HPDE6-E6E7 (cell line): ENCODE measurements around the gene KAZN.

Experiments
- DNase-seq: peaks from one replicate; pipeline ENCODE4 v3.0.0; 2011; ENCODE audit warnings: missing footprints; ENCODE audit errors: extremely low spot score

The KAZN gene

DNA sequence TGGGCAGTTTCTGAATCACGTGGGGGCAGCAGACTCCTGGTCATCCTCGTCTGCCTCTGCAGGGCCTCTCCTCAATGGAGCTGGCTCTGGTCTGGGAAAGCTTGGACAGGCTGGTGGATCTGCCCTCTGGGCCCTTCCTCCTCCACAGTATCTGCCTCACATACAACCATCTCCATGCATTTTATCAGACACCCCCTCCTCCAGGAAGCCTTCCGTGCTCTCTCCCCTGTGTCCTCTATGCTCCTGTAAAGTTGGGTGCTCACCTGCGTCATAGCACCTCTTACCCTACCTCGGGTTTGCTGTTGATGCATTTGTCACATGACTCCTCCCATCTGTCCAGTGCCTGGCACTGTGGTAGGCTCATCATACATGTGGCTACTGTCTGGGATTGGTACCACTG, 459.3 kb downstream of the KAZN start:
- no peak for DNase-seq

DNA sequence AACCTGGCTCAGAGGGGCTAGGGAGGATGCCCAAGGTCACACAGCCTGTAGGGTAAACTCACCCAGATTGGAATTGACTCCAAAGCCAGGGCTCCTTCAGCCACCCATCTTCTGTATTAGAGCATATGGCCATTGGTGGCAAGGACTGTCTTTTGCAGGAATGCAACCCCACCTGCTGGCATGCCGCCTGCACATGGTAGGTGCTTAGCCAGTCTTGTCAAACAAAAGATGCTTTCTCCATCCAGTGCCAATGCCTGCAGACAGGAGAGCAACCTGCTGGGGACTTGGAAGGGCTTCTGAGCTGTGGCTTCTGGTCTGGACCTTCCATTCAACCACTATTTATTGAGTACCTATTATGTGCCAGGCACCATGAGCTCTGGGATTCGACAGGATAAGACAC, 459.8 kb downstream of the KAZN start:
- DNase-seq: no peak

DNA sequence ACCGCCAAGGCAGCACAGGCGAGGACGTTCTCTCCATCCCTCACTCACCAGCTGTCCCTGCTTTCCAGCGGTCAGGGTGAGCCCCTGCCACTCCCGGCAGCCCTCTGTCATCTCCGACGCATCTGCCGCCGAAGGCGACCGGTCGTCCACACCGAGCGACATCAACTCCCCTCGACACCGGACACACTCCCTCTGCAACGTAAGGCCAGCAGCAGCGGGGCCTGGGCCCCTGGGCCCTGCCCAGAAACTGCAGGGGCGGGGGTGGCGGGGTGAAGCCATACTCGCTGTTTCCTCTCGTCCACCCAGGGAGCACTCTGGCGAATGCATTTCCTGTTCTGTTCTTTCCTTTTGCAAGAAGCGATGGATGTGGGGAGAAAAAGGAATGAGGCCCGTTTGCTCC, 461.6 kb downstream of the KAZN start:
- no peak for DNase-seq

DNA sequence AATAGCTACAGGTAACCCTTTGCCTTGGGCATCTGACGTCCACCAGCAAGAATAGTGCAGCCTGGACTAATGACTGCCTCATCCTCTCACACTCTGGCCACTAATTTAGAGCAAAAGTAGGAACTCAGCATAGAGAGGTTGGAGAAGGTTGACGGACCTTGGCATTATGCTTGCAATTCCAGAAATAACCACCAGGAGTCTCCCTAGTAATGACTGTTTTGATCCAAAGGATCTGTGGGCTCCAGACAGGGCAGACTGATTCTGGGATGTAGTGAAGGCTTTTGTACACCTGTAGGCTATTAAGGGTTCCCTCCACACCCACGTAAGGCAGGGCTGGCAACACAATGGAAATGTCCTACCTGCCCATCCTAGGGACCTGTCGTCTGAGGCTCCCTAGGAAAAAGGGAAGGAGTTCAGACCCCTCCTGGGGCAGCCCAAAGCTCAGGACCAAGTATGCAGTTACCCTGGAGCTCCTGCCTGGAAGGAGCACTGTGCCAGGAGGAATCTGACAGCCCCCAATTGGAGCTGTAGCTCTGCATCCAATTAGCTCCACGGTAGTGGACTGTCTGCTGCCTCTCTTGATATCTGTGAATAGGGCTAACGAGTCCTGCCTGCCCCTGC, 464.1 kb downstream of the KAZN start:
- no peak for DNase-seq

DNA sequence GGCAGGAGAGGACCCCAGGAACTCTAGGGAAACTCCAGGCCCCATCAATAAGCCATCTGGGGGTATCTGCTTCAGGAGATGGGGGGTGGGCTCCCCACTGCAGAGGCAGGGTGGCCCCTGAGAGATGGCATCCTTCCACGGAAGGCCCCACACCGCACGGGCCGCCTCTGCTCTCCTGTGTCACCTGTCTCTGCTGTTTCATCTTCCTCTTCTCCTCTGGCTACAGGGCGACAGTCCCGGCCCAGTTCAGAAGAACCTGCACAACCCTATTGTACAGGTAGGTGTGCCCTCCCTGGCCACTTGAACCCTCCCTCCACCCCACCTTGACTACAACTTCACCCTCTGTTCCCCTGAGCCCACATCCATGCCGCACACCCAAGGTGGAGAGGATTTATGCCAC, 464.9 kb downstream of the KAZN start:
- no peak for DNase-seq

DNA sequence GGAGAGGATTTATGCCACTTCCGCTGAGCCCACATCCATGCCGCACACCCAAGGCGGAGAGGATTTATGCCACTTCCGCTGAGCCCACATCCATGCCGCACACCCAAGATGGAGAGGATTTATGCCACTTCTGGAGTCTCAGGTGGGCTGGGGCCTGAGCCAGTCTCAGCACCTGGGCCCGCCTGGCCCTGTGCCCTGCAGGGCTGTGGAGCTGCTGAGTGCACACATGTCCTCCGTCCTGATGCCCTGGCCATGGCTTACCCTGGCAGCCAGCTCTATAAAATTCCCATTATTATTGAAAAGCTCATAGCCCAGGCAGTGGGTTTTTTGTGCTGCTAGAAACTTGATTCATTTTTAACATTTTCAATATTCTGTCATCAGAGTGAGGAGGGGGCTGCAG, 465.3 kb downstream of the KAZN start:
- DNase-seq: no peak

DNA sequence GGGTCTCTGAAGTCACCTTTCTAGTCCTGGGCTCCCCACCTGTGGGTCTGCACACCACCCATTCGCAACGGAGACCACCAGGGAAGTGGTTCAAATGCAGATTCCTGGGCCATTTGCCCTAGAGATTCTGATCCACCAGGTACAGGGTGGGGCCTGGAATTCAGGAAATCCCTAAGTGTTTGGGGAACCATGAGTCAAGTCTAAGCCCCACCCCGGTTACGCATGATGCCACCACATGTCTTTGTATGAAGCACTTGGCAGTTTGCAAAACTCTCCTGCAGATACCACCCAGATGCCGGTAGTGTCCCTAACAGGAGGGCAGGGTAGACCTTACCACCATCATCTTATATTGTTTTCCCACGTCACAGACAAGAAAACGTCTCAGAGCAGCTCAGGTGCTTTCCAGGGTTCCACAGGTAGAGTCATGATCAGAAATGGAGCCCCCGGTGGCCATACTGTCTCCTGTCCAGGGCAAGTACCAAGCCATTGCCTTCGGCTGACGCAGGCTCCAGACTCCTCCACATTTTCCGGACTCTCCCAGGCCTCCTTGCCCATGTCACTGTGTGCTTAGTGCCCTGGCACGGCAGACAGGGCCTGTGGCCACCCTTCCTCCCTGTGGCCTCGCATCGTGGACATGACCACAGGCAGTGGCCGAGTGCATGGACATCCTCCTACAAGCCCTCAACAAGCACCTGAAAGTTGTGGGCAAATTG, 465.9 kb downstream of the KAZN start:
- no peak for DNase-seq

DNA sequence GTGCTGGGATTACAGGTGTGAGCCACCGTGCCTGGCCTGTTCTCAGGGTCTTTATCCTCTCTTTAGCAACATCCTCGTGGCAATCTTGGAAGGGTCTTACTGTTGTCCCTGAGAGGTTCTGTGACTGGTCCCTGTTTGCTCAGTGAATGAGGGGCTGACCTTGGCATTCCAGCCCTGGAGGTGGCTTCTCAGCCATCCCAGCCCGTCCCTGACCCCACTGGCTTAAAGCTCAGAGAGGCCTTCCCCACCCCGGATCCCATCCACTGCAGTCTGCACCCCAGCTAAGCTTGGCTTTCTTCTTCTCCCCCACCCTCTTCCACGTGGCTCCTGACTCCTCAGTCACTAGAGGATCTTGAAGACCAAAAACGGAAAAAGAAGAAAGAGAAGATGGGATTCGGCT, 466.8 kb downstream of the KAZN start:
- no peak for DNase-seq

DNA sequence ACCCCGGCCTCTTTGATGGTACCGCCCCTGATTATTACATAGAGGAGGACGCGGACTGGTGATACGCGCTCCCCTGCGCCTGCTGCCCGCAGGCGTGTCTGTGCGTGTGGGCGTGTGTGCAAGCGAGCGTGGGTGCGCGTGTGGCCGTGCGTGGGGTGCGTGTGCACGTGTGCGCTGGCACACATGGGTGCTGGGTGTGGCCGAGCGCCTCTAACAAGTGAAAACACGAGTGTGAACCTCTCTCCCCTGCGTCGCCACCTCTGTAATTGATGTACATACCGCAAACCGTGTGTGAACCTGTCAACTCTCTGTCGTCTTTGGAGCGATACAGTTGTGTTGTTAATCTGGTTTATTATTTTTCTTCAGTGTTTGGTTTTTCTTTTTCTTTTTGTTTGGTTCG, 467.3 kb downstream of the KAZN start:
- DNase-seq: no peak

DNA sequence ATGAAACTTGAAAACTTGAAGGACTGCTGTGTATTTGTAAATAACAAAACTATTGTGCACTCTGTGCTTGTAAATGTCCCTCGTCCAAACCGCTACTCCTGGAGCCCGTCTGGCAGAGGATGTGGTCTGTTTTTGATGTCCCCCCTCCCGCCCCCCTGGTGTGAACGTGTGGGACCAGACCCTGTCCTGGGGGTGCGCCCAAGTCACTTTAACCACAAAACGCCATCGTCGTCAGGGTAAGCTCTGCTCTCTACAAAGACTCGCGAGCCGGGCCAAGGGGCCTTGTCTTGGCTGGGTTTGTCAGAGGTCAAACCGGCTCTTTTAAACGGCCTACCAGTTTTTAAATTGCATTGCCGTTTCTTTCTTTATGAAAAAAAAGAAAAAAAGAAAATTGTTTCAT, 467.7 kb downstream of the KAZN start:
- no peak for DNase-seq

DNA sequence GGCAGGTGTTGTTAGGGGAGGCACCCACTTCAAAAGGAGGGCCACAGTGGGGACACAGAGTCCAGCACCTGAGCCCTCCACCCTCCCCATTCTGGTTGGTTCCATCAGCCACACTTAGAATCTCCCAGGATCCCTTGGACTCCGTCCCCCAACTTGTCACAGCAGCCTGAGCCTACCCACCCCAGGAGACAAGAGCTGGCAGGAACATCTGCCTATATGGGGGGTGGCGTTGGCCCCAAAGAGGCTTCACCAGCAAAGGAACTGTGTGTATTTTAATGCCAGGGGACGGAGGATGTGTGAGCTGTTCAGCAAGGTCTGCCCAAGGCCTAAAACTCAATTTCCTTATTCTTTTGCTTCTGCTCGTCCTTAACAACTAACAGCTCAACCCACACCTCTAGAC, 468.7 kb downstream of the KAZN start:
- no peak for DNase-seq

DNA sequence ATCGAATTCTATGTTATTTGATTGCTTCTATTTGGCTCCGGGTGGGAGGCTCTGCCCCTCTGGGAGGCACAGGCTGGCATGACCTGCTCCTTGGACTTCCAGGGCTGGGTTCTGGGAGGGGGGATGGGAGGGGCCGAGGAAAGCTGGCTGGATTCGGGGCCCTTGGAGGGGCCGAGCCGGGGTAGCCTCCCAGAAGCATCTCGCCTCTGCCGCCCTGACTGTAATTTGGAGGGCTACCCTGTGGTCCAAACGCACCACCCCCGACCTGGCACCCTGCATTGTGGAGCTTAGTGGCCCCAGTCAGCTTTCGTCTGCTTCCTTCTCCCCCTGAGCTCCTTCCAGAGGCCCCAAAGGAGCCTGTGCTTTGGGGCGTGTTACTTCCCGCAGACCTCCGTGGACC, 469.7 kb downstream of the KAZN start:
- no peak for DNase-seq

DNA sequence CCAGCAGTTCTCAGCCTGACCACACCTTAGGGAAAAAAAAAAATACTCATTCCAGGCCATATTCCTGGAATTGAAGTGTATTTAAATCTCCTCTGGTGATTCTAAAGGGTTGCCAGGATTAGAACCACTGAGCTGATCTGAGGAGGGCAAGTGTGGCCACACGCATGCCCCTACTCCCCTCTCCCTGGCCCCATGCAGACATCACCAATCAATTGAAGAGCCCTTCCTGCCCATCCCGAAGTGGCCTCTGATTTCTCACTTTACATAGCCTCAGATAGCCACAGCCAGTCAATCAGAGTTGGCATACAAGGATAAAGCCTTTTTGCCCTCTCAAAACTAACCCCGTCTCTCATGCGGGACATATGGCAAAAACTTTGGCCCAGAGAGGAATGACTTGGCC, 470.5 kb downstream of the KAZN start:
- no peak for DNase-seq

DNA sequence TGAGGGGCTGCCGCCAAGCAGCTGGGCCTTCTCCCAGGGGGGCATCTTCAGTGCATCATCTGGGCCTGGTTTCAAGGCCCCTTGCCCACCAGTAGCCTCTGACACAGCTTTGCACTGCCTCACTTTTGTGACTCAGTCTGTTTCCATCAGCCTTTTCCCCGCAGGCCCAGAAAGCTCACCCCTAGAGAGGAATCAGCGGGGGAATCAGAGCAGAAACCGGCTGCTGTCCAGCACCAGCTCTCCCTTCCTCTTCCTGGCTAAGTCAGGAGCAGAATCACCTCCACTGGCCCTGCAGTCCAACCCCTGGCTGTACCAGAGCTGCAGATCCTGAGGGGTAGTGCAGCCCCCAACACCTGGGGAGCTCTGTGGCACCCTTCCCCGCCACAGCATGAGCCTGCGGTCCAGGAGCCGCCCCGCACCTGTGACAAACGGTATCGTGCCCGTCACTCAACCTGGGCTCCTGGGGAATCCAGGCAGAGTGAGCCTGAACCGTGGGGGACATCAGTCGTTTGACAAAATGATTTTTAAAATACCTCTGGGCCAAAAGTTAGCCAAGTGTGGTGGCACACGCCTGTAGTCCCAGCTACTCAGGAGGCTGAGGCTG, 471.8 kb downstream of the KAZN start:
- DNase-seq: no peak

DNA sequence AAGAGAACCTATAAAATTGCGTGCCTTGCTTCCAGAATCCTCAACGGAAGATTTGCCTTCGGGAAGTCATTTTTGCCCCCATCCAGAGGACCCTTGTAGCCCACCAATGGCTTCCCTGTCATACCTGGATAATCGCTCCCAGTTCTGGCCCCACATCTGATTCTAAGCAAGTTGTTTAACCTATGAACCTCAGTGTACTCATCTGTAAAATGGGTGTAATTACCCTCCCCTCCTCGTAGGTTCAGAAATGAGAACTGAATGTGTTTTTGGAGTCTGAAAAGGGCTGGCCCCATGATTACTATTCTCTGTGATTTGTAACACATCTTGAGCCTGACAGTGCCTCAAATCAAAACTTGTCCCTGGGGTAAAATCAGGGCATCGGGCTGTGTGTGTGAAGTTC, 473.5 kb downstream of the KAZN start:
- DNase-seq: no peak

DNA sequence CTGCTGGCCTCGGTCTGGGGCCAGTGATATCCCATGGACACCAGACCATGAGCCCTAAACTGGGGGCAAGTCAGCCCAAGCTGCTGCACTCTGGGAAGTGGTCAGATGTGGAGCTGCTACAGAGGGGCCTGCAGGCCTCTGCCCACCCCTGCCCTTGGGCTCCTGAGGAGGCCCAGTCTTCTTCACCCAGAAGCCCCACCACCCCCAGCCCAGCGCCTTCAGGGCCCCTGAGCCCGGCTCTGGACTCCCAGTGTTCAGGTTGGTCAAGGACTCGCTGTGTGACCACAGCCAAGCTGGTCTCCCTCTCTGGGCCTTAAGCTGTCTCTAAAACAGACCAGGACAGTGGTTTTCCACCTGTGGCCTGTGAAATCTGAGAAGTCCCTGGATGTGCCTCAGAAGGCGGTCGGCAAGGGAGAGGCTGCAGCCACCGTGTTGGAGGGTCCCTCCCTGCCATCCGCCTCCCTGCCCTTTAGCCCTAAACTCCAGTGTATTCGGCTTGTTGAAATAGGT, 475.4 kb downstream of the KAZN start:
- DNase-seq: no peak

DNA sequence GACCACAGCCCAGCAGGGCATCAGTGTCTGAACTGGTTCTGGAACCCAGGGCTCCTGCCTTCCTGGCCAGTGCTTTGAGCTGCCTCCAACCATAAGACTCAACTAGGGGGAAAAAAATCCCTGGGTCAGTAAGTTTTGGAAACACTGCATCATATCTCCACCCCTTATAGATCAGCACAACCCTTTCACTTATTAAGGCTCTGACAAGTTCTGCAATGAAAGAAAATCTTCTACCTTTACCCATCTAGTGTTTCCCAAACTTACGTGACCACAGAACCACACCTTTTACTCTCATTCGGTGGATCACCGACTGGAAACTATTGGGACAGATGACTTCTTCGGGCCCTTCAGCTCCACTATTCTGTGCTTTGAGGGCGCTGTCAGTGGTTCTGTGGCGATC, 476.7 kb downstream of the KAZN start:
- no peak for DNase-seq

DNA sequence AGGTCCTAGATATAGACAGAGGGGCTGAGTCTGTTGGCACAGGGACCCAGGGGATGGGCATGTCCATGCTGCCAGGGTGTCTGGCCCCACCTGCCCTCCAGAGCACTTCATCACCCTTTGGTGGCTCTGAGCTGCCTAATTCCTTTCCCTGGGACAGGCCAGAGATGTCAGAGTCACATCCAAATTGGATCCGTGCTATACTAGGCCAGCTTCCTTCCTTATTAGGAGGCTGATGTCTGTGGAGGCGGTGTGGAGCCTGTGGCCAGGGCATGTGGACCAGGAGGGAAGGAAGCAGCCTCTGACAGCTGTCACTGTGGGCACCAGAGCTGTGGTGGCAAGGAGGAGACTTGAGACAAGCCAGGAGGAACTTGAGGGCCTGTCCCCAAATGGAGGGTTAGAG, 477.3 kb downstream of the KAZN start:
- no peak for DNase-seq

DNA sequence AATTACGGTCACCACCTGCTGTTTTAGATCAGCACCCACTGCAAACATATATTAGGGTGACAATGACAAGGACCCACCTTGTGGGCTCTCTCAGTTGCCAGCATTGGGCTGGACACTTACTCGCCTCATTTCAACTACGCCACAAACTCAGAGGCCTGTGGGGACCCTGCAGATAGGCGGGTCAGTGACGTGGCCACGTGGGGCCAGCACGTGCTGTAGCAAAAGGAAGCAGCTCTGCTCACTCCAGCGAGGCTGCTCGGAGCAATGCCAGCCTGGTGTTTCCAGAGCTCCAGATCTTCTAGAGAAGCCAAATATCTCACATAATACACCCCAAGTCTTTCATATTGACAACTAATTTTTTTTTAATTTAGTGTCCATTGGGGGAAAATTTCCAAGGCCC, 478.3 kb downstream of the KAZN start:
- DNase-seq: no peak

DNA sequence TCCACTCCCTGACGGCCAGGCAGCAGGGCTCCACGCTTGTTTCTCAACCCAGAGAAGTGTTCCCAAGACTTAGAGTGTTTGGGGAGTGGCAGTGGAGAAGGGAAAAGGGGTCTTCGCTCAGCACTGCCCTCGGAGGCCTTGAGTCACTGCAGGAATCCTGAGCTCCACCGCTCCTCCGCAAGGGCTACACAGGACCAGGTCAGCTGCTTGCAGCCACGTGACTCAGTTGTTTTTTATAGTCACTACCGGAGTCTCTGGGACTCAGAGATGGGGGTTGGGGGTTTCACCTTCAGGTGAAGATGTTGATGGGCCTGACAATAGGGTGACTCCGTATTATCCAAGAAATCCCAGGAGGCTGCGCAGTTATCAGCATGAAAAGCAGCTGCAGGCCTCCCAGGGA, 478.9 kb downstream of the KAZN start:
- no peak for DNase-seq

DNA sequence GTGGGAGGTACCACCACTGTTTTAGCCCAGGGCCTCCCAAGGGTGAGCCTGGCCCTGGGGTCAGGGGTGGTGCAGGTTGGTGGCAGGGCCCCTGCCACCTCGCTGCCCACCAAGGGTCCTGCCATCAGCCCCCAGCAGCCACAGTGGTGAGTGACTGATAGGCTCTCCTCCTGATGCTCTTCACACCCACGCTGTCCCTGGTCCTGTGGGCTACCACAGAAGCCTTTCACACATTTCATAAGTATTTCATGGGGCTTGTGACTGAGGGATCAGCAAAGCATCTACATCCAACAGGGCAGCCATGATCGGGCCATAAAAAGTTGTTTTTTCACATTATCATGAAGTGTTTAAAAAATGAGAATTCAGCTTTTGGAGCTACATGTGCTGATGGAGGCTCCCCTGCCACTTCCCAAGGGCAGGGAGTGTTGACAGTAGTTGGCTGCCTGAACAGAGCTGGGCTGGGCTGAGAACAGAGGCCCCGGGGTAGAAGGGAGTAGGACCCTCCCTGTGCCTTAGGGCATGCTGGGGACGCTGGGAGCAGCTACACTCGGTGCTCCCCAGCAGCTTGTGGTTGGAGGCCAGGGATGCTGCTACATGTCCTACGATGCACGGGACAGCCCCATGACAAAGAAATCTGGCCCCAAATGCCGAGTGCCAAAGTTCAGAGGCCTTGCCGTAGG, 482.0 kb downstream of the KAZN start:
- no peak for DNase-seq

DNA sequence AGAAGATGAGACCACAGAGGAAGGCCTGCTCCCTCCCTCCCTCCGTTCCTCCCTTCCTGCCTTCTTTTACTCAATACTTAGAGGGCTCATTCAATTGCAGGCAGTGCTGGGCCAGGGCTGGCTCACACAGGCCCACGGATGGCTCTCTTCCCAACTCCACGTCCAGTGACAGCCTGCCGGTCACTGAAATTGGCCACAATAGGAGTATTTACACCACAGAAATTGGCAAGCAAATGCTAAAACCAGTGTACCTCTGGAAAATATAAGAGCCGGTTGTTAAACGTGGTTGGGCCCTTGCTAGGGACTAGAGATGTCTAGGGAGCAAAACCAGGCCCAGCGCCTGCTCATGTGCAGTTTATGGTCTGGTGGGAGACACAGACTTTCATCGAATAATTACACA, 482.6 kb downstream of the KAZN start:
- DNase-seq: no peak

DNA sequence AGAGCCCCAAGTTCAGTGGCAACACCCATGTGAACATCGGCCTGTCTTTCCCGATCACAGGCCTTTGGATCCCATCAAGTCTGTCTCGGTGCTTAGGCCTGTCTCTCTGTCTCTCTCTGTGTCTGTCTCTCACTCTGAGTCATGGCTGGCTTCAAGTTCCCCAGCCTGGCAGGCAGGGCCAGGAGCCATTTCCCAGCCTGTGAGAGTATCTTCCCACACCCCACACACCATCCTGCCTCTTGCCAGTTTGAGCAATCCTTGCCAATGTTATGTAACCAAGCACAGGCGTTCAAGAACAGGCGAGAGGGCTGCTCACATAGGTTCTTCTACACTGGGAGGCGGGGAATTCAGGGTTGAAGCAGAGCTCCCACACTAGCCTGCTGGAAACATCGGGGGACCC, 485.1 kb downstream of the KAZN start:
- DNase-seq: no peak
